Sigmoid colon (tissue), 4 donors: ENCODE data around the gene SLC39A11.

Experiments used
- CTCF ChIP-seq, 4 experiments: fragments of 450-650 bp in 3 of 4; fragments of 200-600 bp in 1 of 4; IDR thresholded peaks; one replicate each; pipeline ENCODE4 v1.5.1; 2016 to 2019; ENCODE audit warnings: antibody characterized with exemption in 4 of 4, mild to moderate bottlenecking in 3 of 4, moderate library complexity in 2 of 4
- EP300 ChIP-seq, 4 donors: sonication (generic); formaldehyde crosslinking; IDR thresholded peaks; one replicate each; pipeline ENCODE4 v1.6.1; 2017; ENCODE audit warnings: antibody characterized with exemption in 4 of 4
- POLR2A ChIP-seq, 2 donors: fragments of 450-650 bp; IDR thresholded peaks; one replicate each; pipeline ENCODE4 v1.6.1; 2016; ENCODE audit warnings: antibody characterized with exemption in 2 of 2, mild to moderate bottlenecking in 2 of 2, moderate library complexity in 2 of 2
- POLR2AphosphoS5 ChIP-seq, 4 donors: sonication (generic); formaldehyde crosslinking; IDR thresholded peaks; one replicate each; pipeline ENCODE4 v1.6.1; 2017; ENCODE audit warnings: antibody characterized with exemption in 4 of 4

GRCh38 chr17:73137376-73137775 lies 44.9 kb upstream of the SLC39A11 start:
- TF ChIP-seq CTCF (IDR thresholded peaks at IDR 0.05) (no peak), POLR2A (IDR thresholded peaks at IDR 0.05) (no peak), POLR2AphosphoS5 (IDR thresholded peaks at IDR 0.05) (no peak), EP300 (IDR thresholded peaks at IDR 0.05) (no peak)
